Neural progenitor cell (in vitro differentiated cells): ENCODE measurements around the gene SLX9. TPM values are rescaled to one million over a fixed set of nuclear protein-coding genes. Genes with fewer than 3 reads are reported as not detected.
A peak's percentile ranks its signal among the peaks of the same experiment; 100 is the strongest.
"Not testable (repeated sequence)": the region's sequence is repeated elsewhere in the genome, so short reads cannot be mapped to it uniquely, and the experiment has no call there.

ENCODE experiments used
- DNase-seq: peaks from one replicate; pipeline ENCODE4 v3.0.0-alpha.2; 2016; ENCODE audit warnings: low spot score
- H2AFZ ChIP-seq: fragments of 200-600 bp; sonication (generic); replicated peaks from 2 replicates; pipeline ENCODE4 v1.6.1; 2016; ENCODE audit warnings: antibody characterized with exemption
- H3F3A ChIP-seq: fragments of 200-600 bp; sonication (generic); 2 replicates; pipeline ENCODE4 v1.6.1; 2016; ENCODE audit warnings: antibody characterized with exemption, low read depth
- H3K27ac ChIP-seq: fragments of 200-600 bp; sonication (generic); 2 replicates; pipeline ENCODE4 v1.5.1; 2016; ENCODE audit warnings: mild to moderate bottlenecking
- H3K27me3 ChIP-seq: fragments of 200-600 bp; sonication (generic); 2 replicates; pipeline ENCODE4 v1.6.1; 2016; ENCODE audit warnings: mild to moderate bottlenecking, moderate library complexity
- H3K36me3 ChIP-seq: fragments of 200-600 bp; sonication (generic); 2 replicates; pipeline ENCODE4 v1.5.1; 2016
- H3K4me1 ChIP-seq: fragments of 200-600 bp; sonication (generic); 2 replicates; pipeline ENCODE4 v1.6.1; 2016; ENCODE audit warnings: mixed run types
- H3K4me2 ChIP-seq: fragments of 200-600 bp; sonication (generic); 2 replicates; pipeline ENCODE4 v1.6.1; 2016
- H3K4me3 ChIP-seq: fragments of 200-600 bp; sonication (generic); 2 replicates; pipeline ENCODE4 v1.5.1; 2016
- H3K79me2 ChIP-seq: fragments of 200-600 bp; sonication (generic); 2 replicates; pipeline ENCODE4 v1.6.1; 2016; ENCODE audit warnings: low read depth
- H3K9ac ChIP-seq: fragments of 200-600 bp; sonication (generic); 2 replicates; pipeline ENCODE4 v1.6.1; 2016
- H3K9me3 ChIP-seq: fragments of 200-600 bp; sonication (generic); 2 replicates; pipeline ENCODE4 v1.5.1; 2016; ENCODE audit warnings: low read depth
- H4K20me1 ChIP-seq: fragments of 200-600 bp; sonication (generic); 2 replicates; pipeline ENCODE4 v1.6.1; 2016; ENCODE audit warnings: low read depth
- H3K27ac Mint-ChIP-seq: 3 replicates; pipeline ENCODE4 v1.8.0; 2021; ENCODE audit warnings: mixed read lengths
- H3K27me3 Mint-ChIP-seq: 2 replicates; pipeline ENCODE4 v1.8.0; 2022; ENCODE audit warnings: low read depth, mild to moderate bottlenecking, inconsistent platforms, moderate library complexity, mixed read lengths; ENCODE audit not compliant: insufficient read depth
- H3K36me3 Mint-ChIP-seq: 3 replicates; pipeline ENCODE4 v1.8.0; 2021; ENCODE audit warnings: mixed read lengths
- H3K4me1 Mint-ChIP-seq: 3 replicates; pipeline ENCODE4 v1.8.0; 2021; ENCODE audit warnings: mixed read lengths
- H3K4me3 Mint-ChIP-seq: 3 replicates; pipeline ENCODE4 v1.8.0; 2021; ENCODE audit warnings: mild to moderate bottlenecking, moderate library complexity, mixed read lengths
- H3K9me3 Mint-ChIP-seq: 3 replicates; pipeline ENCODE4 v1.8.0; 2020; ENCODE audit warnings: mixed read lengths
- EZH2 ChIP-seq: fragments of 200-600 bp; sonication (generic); IDR thresholded peaks from 2 replicates; pipeline ENCODE4 v1.6.1; 2017; ENCODE audit warnings: antibody characterized with exemption, mild to moderate bottlenecking, moderate library complexity
- EZH2phosphoT487 ChIP-seq: fragments of 200-600 bp; sonication (generic); IDR thresholded peaks from 2 replicates; pipeline ENCODE4 v1.6.1; 2017; ENCODE audit warnings: antibody characterized with exemption
- total RNA-seq: library from RNA; depleted of rRNA; stranded (reverse); fragments of >200 nt; gene quantifications from 2 replicates; pipeline ENCODE4 v1.2.3, GENCODE V29; 2015; ENCODE audit warnings: low replicate concordance
- TF ChIP-seq, protein P1 (sequence below): fragments of 200-600 bp; sonication (generic); IDR thresholded peaks from 2 replicates; pipeline ENCODE4 v1.5.1; 2017; ENCODE audit warnings: antibody characterized with exemption, mild to moderate bottlenecking

SLX9 gene
- total RNA-seq, 1 donor from 2014 or later: 4.7 TPM

DNA sequence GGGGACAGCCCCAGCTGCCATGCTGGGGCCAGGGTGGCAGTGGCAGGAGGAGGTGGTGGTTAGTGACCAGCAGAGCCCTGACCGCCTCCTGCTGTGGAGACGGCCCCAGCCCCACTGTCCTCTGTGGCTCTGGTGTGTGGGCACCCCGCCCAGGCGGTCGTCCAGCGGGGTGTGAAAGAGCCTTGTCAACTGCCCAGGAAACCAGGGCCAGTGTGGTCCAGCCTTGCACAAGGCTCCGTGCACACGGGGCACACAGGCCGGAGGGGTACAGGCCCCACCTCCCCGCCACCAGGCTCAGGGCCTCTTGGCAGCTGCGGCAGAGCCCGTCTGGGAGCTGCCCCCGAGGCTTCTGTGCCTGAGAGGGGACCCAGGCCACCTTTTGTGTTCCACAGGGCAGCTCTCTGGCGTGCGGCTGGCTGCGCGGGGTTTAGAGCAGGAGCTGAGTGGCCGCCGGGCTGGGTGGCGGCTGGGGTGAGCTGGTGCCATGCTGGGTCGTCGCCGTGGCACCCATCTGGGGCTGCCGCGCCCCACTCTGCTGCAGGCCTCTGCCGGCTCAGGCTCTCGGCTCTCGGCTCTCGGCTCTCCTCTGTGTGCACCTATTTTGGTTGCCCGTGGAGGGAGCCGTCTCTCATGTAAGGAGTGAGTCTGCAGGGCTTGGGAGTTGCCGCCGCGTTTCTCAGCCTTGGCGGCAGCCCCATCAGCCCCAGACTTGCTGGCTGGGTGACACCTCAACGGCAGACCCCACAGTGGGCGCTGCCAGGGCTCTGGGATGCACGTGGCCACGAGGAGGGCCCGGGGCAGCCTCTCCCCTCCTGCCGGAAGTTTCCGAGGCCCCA lies 36.1 kb downstream of the SLX9 start:
- H3K9me3 Mint-ChIP-seq: no peaks in the 10 kb centered on the region
- H3K27ac Mint-ChIP-seq: no peak overlapping the region
- no peaks in the 10 kb centered on the region for H3K36me3 ChIP-seq
- H3K4me1 ChIP-seq: peaks cover 6% of the 10 kb centered on the region
- no peaks in the 10 kb centered on the region for H3K27me3 ChIP-seq
- H3K9ac ChIP-seq: no peak overlapping the region
- DNase-seq: no peak
- no peaks in the 10 kb centered on the region for H3F3A ChIP-seq
- H3K36me3 Mint-ChIP-seq: peaks cover 6% of the 10 kb centered on the region
- no peak overlapping the region for H3K4me3 ChIP-seq
- H3K79me2 ChIP-seq: no peaks in the 10 kb centered on the region
- TF ChIP-seq, protein P1, sequence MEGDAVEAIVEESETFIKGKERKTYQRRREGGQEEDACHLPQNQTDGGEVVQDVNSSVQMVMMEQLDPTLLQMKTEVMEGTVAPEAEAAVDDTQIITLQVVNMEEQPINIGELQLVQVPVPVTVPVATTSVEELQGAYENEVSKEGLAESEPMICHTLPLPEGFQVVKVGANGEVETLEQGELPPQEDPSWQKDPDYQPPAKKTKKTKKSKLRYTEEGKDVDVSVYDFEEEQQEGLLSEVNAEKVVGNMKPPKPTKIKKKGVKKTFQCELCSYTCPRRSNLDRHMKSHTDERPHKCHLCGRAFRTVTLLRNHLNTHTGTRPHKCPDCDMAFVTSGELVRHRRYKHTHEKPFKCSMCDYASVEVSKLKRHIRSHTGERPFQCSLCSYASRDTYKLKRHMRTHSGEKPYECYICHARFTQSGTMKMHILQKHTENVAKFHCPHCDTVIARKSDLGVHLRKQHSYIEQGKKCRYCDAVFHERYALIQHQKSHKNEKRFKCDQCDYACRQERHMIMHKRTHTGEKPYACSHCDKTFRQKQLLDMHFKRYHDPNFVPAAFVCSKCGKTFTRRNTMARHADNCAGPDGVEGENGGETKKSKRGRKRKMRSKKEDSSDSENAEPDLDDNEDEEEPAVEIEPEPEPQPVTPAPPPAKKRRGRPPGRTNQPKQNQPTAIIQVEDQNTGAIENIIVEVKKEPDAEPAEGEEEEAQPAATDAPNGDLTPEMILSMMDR: no peak
- TF ChIP-seq EZH2 (no peak), EZH2phosphoT487 (no peak)
- H3K9me3 ChIP-seq: no peaks in the 10 kb centered on the region
- H3K27ac ChIP-seq: peak overlapping the region; percentile 37
- H3K4me3 Mint-ChIP-seq: no peak overlapping the region
- peaks cover 13% of the 10 kb centered on the region for H4K20me1 ChIP-seq
- no peak overlapping the region for H3K4me2 ChIP-seq
- H3K4me1 Mint-ChIP-seq: peaks cover 20% of the 10 kb centered on the region
- no peak overlapping the region for H2AFZ ChIP-seq
- peaks cover 5% of the 10 kb centered on the region for H3K27me3 Mint-ChIP-seq

DNA sequence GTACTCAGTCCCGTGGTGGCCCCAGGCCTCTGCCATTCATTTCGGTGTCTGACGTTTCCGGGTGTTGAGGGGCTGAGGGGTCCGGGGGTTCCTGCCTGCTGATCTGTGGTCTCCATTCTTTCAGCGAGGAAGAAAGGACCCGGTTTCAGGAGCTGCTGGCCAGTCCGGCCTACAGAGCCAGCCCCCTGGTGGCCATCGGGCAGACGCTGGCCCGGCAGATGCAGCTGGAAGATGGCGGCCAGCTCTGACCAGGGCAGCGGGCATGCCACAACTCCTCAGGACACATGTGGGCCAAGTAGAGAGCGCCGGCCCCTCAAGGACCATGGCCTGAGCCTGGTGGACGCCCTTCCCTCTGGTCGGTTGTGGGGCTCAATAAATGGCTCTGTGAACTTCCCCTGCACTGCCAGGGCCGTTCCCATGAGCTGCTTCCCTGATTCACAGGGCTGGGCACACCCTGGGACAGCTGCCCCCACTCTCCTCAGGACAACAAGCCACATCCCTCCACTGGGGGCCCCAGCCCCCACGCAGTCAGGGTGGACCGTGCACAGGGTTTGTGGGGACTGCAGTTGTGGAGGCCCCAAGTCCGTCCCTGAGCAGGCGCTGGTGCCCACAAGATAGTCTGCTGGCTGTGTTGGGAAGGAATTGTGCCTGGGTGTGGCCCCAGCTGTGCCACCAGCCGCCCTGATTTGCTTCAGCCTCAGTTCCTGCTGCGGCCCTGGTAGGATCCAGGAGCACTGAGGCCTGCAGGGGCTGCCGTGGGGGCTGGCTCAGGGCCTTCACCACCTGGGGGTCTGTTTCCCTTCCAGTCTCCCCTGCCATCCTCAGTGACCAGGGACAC lies 36.9 kb downstream of the SLX9 start:
- not testable (repeated sequence) for H3K27ac ChIP-seq, H3K9ac ChIP-seq, H3K27me3 Mint-ChIP-seq, H3K79me2 ChIP-seq, H3K36me3 Mint-ChIP-seq, H3K4me2 ChIP-seq, H3K4me3 ChIP-seq, H3K4me3 Mint-ChIP-seq, H3K27me3 ChIP-seq, H2AFZ ChIP-seq, H3K9me3 Mint-ChIP-seq, H3K4me1 ChIP-seq, DNase-seq, H3K27ac Mint-ChIP-seq, H3K9me3 ChIP-seq, H3F3A ChIP-seq, H3K36me3 ChIP-seq
- peaks cover 21% of the 10 kb centered on the region for H3K4me1 Mint-ChIP-seq
- H4K20me1 ChIP-seq: peaks cover 13% of the 10 kb centered on the region
- TF ChIP-seq, protein P1: peak; percentile 45

DNA sequence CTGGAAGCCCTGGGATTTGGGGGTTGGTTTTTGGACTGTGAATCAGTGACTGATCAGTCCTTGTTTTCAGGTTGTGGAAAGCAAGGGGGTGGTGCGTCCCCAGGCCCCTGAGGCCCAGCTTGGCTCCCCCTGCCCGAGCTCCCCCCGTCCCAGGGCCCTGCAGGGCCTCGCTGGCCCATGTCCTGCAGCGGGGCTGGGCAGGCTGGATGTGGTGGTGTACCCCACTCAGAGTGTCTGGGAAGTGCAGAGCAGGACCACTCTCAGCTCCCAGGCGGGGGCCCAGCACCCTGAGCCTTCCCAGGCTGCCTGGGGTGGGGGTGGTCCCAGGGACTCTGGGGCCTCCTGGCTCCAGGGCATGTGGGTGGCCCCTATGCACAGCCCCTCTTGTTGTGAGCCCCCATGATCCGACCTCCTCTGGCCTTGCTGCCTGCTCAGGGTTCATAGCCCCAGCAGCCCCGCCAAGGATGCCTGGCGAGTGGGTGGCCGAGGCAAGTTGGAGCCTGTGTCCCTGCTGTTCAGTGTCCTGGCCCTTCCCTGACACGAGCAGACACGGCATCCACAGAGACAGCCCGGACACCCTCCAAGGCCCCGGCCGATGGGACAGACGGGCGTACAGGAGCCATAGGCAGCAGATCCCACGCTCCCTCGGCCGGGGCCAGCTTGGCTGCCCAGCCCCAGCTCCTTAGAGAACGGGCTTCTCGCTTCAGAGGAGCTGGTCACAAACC lies 37.9 kb downstream of the SLX9 start:
- Histone ChIP-seq H3K4me3 (no peak overlapping the region), H3K36me3 (no peaks in the 10 kb centered on the region), H3K4me2 (no peak overlapping the region), H3K9ac (no peak overlapping the region), H3K4me1 (peaks cover 6% of the 10 kb centered on the region), H3K9me3 (no peaks in the 10 kb centered on the region), H2AFZ (no peak overlapping the region), H3K79me2 (no peaks in the 10 kb centered on the region), H3K27me3 (no peaks in the 10 kb centered on the region), H4K20me1 (peaks cover 13% of the 10 kb centered on the region), H3K27ac (no peak overlapping the region), H3F3A (no peaks in the 10 kb centered on the region)
- peaks cover 5% of the 10 kb centered on the region for H3K27me3 Mint-ChIP-seq
- peaks cover 6% of the 10 kb centered on the region for H3K36me3 Mint-ChIP-seq
- peaks cover 16% of the 10 kb centered on the region for H3K4me1 Mint-ChIP-seq
- no peak for DNase-seq
- no peak overlapping the region for H3K4me3 Mint-ChIP-seq
- H3K9me3 Mint-ChIP-seq: no peaks in the 10 kb centered on the region
- H3K27ac Mint-ChIP-seq: no peak overlapping the region
- TF ChIP-seq EZH2: no peak
- TF ChIP-seq, protein P1: no peak
- no peak for TF ChIP-seq EZH2phosphoT487
